Effector CD8-positive, alpha-beta T cell (primary cell): ENCODE results near the gene CAMSAP2.
"Not testable (repeated sequence)": the region's sequence is repeated elsewhere in the genome, so short reads cannot be mapped to it uniquely, and the experiment has no call there.

Experiments
- DNase-seq: peaks from one replicate; lab custom pipeline; 2025; lab: John Stamatoyannopoulos, UW

CAMSAP2 gene

GRCh38 chr1:200738949-200739651, 407 bp downstream of the CAMSAP2 start:
- DNase-seq: peak; percentile 29

DNA sequence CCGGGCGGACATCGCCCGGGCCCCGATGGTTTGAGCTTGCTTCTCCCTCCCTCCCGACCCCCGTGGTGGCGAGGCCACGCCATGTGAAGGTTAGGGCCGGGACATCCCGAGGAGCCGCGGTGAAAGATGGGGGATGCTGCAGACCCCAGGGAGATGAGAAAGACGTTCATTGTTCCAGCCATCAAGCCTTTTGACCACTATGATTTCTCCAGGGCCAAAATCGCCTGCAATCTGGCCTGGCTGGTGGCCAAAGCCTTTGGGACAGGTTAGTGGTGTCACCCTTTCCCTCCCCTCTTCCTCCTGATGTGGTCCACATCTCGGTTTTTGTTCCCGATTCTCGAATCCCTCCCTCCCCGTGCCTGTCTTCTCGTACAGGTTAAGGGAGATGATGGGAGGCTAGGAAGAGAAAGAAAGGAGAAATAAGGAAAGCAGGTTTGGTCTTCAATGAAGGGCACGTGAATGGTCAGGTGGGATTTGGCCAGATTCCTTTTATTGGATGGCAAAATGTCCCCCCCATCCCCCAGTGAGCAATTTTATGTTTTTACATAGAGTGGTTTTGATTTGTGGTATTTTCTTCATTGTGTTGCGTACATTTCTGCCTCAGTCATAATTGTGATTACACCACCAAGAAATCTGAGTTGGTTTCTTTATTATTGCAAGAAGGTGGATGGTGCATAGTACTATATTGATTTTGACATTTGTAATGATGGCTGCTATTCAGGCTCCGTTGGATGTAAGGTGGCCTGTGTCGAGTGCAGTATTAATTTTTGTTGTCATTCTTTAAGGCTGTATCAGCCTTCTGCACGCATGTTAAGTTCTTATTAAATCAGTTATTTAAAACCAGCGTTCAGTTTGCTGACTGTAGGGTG, 1.2 kb downstream of the CAMSAP2 start:
- no peak for DNase-seq

GRCh38 chr1:200740571-200741208, 2.0 kb downstream of the CAMSAP2 start:
- DNase-seq: no peak

DNA sequence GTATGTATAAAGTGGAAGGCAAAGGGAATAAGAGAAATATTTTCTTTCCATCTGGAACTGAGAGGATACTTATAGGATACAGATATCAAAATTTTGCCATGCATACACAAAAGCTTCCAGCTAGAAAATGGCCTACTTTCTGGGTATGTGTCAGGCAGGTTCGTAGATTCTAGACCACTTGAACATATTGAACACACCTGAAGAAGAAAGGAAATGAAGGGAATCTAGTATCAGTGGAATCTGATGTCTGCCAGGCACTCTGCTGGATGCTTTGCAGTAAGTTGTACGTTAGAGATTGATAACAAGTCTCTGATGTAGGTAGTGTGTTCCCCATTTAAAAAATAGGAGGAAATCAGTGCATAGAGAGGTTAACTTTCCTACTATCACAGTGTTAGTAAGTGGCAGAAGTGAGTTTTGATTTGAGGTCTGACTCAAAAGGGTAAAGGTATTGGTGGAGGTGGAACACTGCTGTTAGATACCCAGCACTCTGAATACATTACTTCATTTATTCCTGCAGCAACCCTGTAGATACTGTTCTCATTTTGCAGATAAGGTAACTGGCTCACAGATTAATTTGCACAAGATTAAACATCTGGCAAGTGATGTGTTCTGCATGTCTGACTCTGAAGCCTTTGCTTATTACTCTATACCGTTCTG, 3.0 kb downstream of the CAMSAP2 start:
- no peak for DNase-seq

GRCh38 chr1:200744143-200744542, 5.5 kb downstream of the CAMSAP2 start:
- DNase-seq: no peak

DNA sequence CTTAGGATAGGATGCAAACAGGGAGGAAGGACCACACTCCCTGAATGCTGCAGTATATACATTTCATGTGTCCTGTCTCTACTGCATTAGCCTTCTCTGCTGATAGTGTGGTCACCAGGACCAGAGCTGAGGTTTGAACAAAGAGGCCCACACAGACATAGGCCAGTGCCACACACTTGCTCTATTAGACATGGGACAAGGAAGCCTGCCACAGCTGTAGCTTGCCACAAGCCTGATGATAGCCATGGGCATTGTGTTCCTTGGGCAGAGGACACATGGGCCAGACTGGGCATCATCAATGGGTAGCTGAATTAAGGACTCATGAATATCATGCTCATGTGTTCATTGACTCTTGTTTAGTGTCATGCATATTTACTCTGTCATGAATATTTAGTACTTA, 10.4 kb downstream of the CAMSAP2 start:
- DNase-seq: no peak

DNA sequence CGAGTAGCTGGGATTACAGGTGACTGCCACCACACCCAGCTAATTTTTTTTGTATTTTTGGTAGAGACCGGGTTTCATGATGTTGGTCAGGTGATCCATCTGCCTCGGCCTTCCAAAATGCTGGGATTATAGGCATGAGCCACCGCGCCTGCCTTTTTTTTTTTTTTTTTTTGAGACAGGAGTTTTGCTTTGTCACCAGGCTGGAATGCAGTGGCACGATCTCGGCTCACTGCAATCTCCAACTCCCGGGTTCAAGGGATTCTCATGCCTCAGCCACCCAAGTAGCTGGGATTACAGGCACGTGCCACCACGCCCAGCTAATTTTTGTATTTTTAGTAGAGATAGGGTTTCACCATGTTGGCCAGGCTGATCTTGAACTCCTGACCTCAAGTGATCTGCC, 12.1 kb downstream of the CAMSAP2 start:
- not testable (repeated sequence) for DNase-seq

GRCh38 chr1:200751717-200752116, 13.0 kb downstream of the CAMSAP2 start:
- no peak for DNase-seq

- no peak for DNase-seq
Observed at GRCh38 chr1:200753650-200754198, 15.0 kb downstream of the CAMSAP2 start.

GRCh38 chr1:200755456-200755855, 16.8 kb downstream of the CAMSAP2 start:
- no peak for DNase-seq

DNA sequence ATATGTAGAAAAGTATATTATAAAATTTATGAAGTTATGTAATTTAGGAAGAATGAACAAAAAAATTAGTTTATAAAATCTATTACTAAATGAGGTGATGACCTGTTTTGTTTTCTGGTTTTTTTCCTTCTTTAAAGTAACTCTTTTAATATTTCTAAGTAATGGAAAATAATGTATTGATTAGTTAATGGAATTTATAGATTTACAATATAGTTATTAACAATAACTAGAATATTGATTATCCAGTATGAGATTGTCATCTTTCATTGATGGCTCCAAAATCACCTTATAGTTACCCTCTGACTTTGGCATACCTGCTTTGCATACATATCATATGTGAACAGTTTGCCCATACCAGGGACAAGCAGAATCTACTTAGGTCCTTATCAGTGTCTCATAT, 23.4 kb downstream of the CAMSAP2 start:
- DNase-seq: no peak

GRCh38 chr1:200767321-200767720, 28.6 kb downstream of the CAMSAP2 start:
- no peak for DNase-seq

GRCh38 chr1:200771625-200772555, 33.2 kb downstream of the CAMSAP2 start:
- no peak for DNase-seq

DNA sequence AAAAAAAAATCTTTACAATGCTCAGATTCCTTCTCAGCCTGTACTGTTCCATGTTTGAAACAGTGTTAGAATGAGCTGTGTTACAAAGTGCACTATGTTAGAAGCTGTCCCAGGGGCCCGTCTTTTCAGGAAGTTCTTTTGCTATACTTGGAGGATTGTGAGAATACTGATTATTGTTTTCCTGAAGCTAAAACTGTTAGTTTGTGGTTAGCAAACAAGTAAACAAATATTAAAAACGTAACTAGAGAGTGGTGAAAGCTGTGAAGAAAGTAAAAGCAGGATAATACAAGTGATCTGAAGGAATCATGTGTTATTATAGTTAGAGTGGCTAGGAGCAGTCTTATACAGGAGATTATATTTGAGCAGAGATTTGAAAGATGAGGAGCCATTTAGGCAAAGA, 35.6 kb downstream of the CAMSAP2 start:
- no peak for DNase-seq

DNA sequence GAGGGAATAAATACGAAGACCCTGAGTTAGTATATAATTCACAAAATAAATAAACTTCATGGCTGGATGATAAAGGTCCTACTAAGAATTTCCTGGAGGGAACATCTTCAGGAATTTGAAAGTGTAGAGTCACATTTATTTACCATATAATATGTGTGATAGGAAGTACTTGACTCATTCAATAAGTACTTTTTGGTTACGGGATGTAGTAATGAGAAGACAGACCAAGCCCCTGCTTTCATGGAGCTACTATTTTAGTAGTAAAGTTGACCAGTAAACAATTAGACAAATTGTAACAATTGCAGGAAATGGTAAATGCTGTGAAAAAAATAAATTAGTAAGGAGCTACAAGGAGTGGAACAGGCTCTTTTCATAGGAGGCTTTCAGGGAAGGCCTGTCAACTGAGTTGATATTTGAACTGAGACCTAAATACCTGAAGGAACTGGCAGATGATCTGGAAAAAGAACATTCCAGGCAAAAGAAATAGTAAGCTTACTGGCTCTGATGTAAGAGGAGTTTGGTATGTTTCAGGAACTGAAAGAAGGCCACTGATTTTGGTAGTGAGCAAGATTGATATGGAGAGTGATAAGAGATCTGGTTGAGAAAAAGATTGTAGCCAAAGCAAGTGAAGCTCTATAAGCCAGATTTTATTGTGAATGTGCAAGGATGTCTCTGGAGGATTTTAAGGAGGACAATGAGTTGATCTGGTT, 36.2 kb downstream of the CAMSAP2 start:
- no peak for DNase-seq

- no peak for DNase-seq
Observed at GRCh38 chr1:200775850-200776249, 37.2 kb downstream of the CAMSAP2 start.

DNA sequence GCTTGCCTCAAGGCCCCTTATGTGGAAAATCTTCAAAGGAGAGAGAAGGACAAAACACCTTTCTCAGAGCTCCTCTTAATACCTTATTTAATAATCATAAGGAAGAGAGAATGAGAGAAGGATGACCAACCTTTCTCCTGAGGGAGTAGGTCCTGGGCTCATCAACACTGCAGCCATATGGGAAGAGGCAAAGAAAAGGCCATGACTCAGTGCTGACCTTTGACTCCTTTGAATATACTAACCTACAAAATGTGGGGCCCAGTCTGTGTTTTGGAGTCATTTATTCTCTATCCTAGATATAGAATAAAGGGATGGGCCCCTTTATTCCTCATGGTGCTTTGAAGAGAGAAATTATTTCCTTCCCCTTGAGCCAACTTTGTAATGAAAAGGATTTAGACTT, 38.3 kb downstream of the CAMSAP2 start:
- DNase-seq: no peak

- no peak for DNase-seq
Observed at GRCh38 chr1:200778766-200779165, 40.1 kb downstream of the CAMSAP2 start.

DNA sequence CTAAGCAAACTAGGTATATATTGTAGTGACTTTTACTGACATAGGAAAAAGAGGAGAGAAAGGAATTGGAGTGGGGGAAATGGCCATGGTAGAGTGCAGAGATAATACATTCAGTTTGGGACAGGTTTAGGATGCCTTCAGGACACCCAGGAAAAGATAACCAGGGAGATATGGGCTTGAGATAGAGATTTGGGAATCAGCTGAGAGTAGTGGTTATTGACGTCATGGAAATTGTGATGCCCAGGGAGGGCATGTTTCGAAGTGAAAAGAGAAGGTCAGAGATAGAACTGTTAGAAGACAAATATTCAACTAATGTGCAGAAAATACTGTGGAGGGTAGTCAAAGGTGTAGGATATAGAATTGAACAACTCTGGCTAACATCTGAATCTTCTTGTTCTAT, 40.6 kb downstream of the CAMSAP2 start:
- no peak for DNase-seq
